ENCODE results near the gene VPS13D.

Gene VPS13D

GRCh38 chr1:12547586-12548225 lies 317.9 kb downstream of the VPS13D start:
- DNase-seq = no peak

GRCh38 chr1:12548279-12548972 lies 318.6 kb downstream of the VPS13D start:
- no peak for DNase-seq

GRCh38 chr1:12548973-12549459 lies 319.2 kb downstream of the VPS13D start:
- DNase-seq = no peak

GRCh38 chr1:12549460-12550349 lies 319.9 kb downstream of the VPS13D start:
- peak; percentile 48 for DNase-seq

GRCh38 chr1:12551584-12551983 lies 321.8 kb downstream of the VPS13D start:
- DNase-seq = no peak

DNA sequence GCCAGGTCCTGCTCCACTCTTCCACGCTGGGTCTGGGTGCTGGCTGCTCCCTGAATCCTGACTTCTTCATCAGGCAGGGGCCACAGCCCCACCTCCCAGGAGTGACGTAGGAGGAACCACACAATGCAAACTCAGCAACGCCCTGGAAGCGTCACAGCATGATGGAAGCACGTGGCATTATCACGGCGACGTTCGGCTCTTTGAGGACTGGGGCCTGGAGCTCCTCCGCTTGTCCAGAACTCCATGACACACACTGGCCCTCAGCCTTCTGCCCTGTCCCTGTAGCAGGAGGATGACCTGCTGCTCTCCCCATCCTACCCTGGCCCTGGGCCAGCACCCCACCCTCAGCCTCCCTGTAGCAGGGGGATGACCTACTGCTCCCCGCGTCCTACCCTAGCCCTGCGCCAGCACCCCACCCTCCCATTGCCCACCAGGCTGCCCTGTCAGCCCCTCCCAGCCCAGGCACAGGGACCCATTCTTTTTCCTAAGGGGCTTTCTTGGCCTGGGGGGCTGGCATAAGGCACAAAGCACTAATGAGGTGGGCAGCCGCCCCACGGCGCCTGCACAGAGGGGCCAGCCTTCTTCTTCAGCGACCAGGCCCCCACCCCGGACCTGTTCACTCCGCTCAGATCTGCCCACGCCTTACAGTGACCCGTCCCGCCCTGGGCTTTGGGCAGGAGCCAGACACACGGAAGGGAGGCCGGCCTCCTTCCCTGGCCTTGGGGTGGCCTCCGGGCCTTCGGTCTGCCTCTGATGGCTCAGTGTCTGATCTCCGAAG lies 322.5 kb downstream of the VPS13D start:
- no peak for DNase-seq

DNA sequence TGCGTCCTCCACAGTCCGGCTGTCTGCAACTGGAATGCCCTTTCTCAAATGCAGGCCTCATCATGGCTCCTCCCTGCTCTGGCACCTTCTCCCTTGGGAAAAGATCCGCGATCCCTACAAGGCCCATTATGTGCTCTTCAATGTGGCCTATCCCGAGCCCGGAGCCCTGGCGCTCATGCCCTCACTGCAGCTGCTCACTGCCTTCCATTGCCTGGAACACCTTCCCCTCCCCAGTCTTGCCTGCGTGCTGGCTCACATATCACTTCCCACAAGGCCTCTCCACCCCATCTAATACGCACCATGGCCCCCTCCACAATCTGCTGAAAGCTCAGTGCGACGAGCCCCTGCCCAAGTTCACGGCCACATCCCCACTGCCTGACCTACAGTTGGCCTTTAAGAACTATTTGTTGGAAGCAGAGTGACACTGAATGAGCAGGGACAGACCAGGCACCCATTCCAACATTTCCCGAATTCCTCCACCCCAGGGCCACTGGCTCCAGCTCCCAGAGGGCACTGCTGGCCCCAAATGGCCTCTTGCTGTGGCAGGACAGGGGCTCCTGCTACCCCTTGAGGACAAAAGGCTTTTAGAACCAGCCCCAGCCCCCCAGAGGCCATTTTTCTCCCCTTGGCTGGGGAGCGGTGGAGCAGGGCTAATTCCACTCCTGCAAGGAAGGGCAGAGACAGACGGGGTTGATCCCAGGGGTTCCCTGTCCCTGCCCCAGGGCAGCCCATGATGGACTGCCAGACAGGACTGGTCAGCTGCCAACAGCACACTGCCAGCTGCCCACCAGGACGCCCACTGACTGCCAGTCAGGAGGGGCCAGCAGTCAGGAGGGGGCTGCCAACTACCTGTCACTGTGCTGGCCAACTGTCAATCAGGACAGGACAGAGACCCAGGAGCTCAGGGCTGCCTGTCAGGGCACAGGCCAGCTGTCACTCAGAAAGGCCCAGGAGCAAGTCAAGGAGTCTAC lies 323.4 kb downstream of the VPS13D start:
- no peak for DNase-seq

GRCh38 chr1:12553963-12554362 lies 324.1 kb downstream of the VPS13D start:
- no peak for DNase-seq

- DNase-seq = no peak
Observed at GRCh38 chr1:12554521-12555305, 324.9 kb downstream of the VPS13D start.

- DNase-seq = no peak
Observed at GRCh38 chr1:12555411-12556367, 325.9 kb downstream of the VPS13D start.

DNA sequence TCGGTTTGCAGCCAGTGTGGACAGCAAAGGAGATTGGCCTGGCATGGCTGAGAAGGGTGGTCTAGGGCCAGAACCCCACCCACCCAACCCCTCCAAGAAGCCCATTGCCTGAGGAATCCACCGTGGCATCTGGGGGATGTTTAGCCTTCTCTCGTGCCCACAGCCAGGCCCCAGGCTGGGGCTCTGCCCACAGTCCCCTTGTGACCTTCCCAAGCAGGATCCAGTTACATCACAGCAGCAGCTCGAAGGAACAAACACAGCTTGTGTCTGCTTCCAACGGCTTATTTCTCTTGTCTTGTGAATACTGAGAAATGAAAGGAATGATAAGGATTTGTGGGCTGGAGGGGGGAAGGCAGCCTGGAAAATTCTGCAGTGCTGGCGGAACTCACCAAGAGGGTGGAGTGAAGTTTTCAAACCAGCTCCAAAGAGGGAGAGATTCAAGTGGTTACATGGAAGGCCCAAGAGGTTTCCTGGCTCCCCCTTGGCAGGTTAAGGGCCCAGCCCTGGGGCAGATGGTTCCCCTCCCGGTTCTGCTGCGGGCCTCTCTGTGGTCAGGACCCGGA lies 326.6 kb downstream of the VPS13D start:
- DNase-seq = no peak

- no peak for DNase-seq
Observed at GRCh38 chr1:12556957-12557935, 327.4 kb downstream of the VPS13D start.

DNA sequence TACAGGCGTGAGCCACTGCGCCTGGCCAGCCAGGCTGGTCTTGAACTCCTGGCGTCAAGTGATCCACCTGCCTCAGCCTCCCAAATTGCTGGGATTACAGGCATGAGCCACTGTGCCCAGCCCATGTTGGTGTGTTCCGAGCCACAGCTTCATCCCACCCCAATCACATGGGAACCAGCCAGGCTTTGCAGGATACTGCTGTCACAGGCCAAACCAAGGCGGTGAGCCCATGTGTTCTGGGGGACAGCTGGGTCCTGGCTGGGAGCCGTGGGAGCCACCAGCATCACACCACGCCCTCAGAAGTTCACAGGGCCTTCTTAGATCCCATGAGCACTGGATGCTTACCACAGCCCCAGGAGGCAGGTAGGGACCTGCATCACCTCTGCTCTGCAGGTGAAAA lies 331.3 kb downstream of the VPS13D start:
- no peak for DNase-seq

Data from RPMI8226 (cell line).